IMR-90 (cell line): Measurements from ENCODE around the gene ERMARD. TPM values are rescaled to one million over a fixed set of nuclear protein-coding genes. Genes with fewer than 3 reads are reported as not detected.

Source experiments
- ATAC-seq: fragments of 200-7000 bp; cut with Tn5 transposase; 2 replicates; pipeline ENCODE4 v1.9.1; 2020; ENCODE audit warnings: low read depth, mild to moderate bottlenecking, moderate library complexity
- BruUV-seq: library from RNA; stranded (reverse); fragments of 400-500 nt; replicated peaks from 2 replicates; lab custom pipeline; 2021; lab: Mats Ljungman, UMichigan
- CTCF ChIA-PET: fragments of 300-600 bp; formaldehyde crosslinking; extraction: SDS; loops from one replicate; lab custom pipeline; 2021; ENCODE audit warnings: antibody characterized with exemption; lab: Yijun Ruan, JAX
- POLR2A ChIA-PET: fragments of 300-600 bp; sonication (Branson Sonifier 250); formaldehyde crosslinking; loops from one replicate; lab custom pipeline; 2022; ENCODE audit warnings: antibody characterized with exemption; ENCODE audit not compliant: unreplicated experiment; lab: Charles Lee
- DNase-seq: peaks from one replicate; pipeline ENCODE4 v3.0.0; 2013
- H2AFZ ChIP-seq: replicated peaks from 2 replicates; pipeline ENCODE3; 2013; ENCODE audit warnings: low read length, mild to moderate bottlenecking; ENCODE audit not compliant: poor library complexity
- H2AK5ac ChIP-seq: 2 replicates; pipeline ENCODE4 v1.6.1; 2013; ENCODE audit warnings: low read depth, low read length, inconsistent platforms
- H2AK9ac ChIP-seq: replicated peaks from 2 replicates; pipeline ENCODE3; 2013; ENCODE audit warnings: mild to moderate bottlenecking, low read depth, low read length, moderate library complexity; ENCODE audit not compliant: poor library complexity
- H2BK120ac ChIP-seq: 2 replicates; pipeline ENCODE4 v1.6.1; 2013; ENCODE audit warnings: low read depth, low read length, inconsistent platforms
- H2BK15ac ChIP-seq: 3 replicates; pipeline ENCODE4 v1.6.1; 2013; ENCODE audit warnings: low read depth, low read length, inconsistent platforms
- H2BK20ac ChIP-seq: 2 replicates; pipeline ENCODE4 v1.6.1; 2013; ENCODE audit warnings: low read depth, mild to moderate bottlenecking, inconsistent platforms, low read length, moderate library complexity
- H2BK5ac ChIP-seq: 2 replicates; pipeline ENCODE4 v1.6.1; 2013; ENCODE audit warnings: mild to moderate bottlenecking, low read depth, low read length, inconsistent platforms; ENCODE audit not compliant: poor library complexity, severe bottlenecking
- H3K14ac ChIP-seq: replicated peaks from 2 replicates; pipeline ENCODE4 v1.6.1; 2013; ENCODE audit warnings: low read depth, low read length, inconsistent platforms
- H3K18ac ChIP-seq: 2 replicates; pipeline ENCODE4 v1.6.1; 2013; ENCODE audit warnings: low read depth, low read length, control low read depth
- H3K23ac ChIP-seq: 2 replicates; pipeline ENCODE4 v1.6.1; 2013; ENCODE audit warnings: low read depth, low read length, inconsistent platforms
- H3K27ac ChIP-seq: 2 replicates; pipeline ENCODE4 v1.5.1; 2013; ENCODE audit warnings: mild to moderate bottlenecking, control low read depth, low read length; ENCODE audit not compliant: insufficient read depth
- H3K27me3 ChIP-seq: 2 replicates; pipeline ENCODE4 v1.6.1; 2013; ENCODE audit warnings: low read length; ENCODE audit not compliant: control insufficient read depth, insufficient read depth
- H3K36me3 ChIP-seq: 2 replicates; pipeline ENCODE4 v1.6.1; 2013; ENCODE audit warnings: low read length, mixed read lengths; ENCODE audit not compliant: control insufficient read depth, insufficient read depth
- H3K4ac ChIP-seq: 2 replicates; pipeline ENCODE4 v1.6.1; 2013; ENCODE audit warnings: low read depth, low read length, inconsistent platforms
- H3K4me1 ChIP-seq: 2 replicates; pipeline ENCODE4 v1.6.1; 2013; ENCODE audit warnings: low read length, mixed read lengths; ENCODE audit not compliant: control insufficient read depth, insufficient read depth
- H3K4me2 ChIP-seq: 2 replicates; pipeline ENCODE4 v1.6.1; 2013; ENCODE audit warnings: low read depth, mild to moderate bottlenecking, control low read depth, low read length, moderate library complexity
- H3K4me3 ChIP-seq: 2 replicates; pipeline ENCODE4 v1.5.1; 2013; ENCODE audit warnings: low read depth, mild to moderate bottlenecking, control low read depth, low read length, moderate library complexity; ENCODE audit not compliant: insufficient read depth
- H3K56ac ChIP-seq: 2 replicates; pipeline ENCODE4 v1.6.1; 2013; ENCODE audit warnings: low read length, inconsistent platforms; ENCODE audit not compliant: insufficient read depth; ENCODE audit errors: extremely low read depth
- H3K79me1 ChIP-seq, 2 experiments: 2 replicates each; pipeline ENCODE4 v1.6.1; 2013; ENCODE audit warnings: low read length in 2 of 2, inconsistent platforms in 1 of 2, low read depth in 1 of 2
- H3K9ac ChIP-seq: 2 replicates; pipeline ENCODE4 v1.6.1; 2013; ENCODE audit warnings: low read depth, low read length, control low read depth
- H3K9me1 ChIP-seq: 2 replicates; pipeline ENCODE4 v1.6.1; 2013; ENCODE audit warnings: low read length, inconsistent platforms; ENCODE audit not compliant: insufficient read depth
- H3K9me3 ChIP-seq: 2 replicates; pipeline ENCODE4 v1.6.1; 2013; ENCODE audit warnings: low read length; ENCODE audit not compliant: control insufficient read depth, insufficient read depth
- H4K20me1 ChIP-seq: 2 replicates; pipeline ENCODE4 v1.6.1; 2013; ENCODE audit warnings: low read length, inconsistent platforms; ENCODE audit not compliant: insufficient read depth
- H4K5ac ChIP-seq: 2 replicates; pipeline ENCODE4 v1.6.1; 2013; ENCODE audit warnings: mild to moderate bottlenecking, low read depth, low read length, control low read depth
- H4K8ac ChIP-seq, 2 experiments: 2 replicates each; pipeline ENCODE4 v1.6.1; 2013; ENCODE audit warnings: low read depth in 2 of 2, low read length in 2 of 2, control low read depth in 1 of 2, inconsistent platforms in 1 of 2
- H4K91ac ChIP-seq: 2 replicates; pipeline ENCODE4 v1.6.1; 2013; ENCODE audit warnings: low read depth, low read length, inconsistent platforms; ENCODE audit not compliant: insufficient read depth
- BHLHE40 ChIP-seq: fragments of 150-350 bp; IDR thresholded peaks from 2 replicates; pipeline ENCODE4 v1.6.1; 2016; ENCODE audit warnings: mild to moderate bottlenecking, low read depth, low read length
- CHD1 ChIP-seq: IDR thresholded peaks from 2 replicates; pipeline ENCODE4 v1.6.1; 2012; ENCODE audit warnings: low read depth, low read length, improper control_type of control experiment
- FOS ChIP-seq: fragments of 150-350 bp; IDR thresholded peaks from 2 replicates; pipeline ENCODE4 v1.6.1; 2016; ENCODE audit warnings: low read depth, low read length
- MAFK ChIP-seq: IDR thresholded peaks from 2 replicates; pipeline ENCODE4 v1.6.1; 2012; ENCODE audit warnings: low read depth, low read length, improper control_type of control experiment
- MAZ ChIP-seq: IDR thresholded peaks from 2 replicates; pipeline ENCODE4 v1.6.1; 2012; ENCODE audit warnings: low read depth, mild to moderate bottlenecking, low read length, improper control_type of control experiment, moderate library complexity, borderline replicate concordance
- NFE2L2 ChIP-seq: fragments of 150-350 bp; IDR thresholded peaks from 2 replicates; pipeline ENCODE4 v1.6.1; 2016; ENCODE audit warnings: low read depth, mild to moderate bottlenecking, low read length
- POLR2A ChIP-seq: IDR thresholded peaks from 2 replicates; pipeline ENCODE4 v1.6.1; 2012; ENCODE audit warnings: mild to moderate bottlenecking, low read depth, low read length
- RAD21 ChIP-seq: IDR thresholded peaks from 2 replicates; pipeline ENCODE4 v1.6.1; 2012; ENCODE audit warnings: low read length, improper control_type of control experiment
- RCOR1 ChIP-seq: IDR thresholded peaks from 2 replicates; pipeline ENCODE4 v1.6.1; 2012; ENCODE audit warnings: mild to moderate bottlenecking, low read length, improper control_type of control experiment; ENCODE audit not compliant: insufficient replicate concordance
- RFX5 ChIP-seq: IDR thresholded peaks from 2 replicates; pipeline ENCODE4 v1.8.0; 2012; ENCODE audit warnings: low read depth, mild to moderate bottlenecking, low read length, moderate library complexity
- WGBS, 2 experiments: methylation state at CpG; one replicate each; pipeline versions ENCODE4 v1.1.5 to v1.1.7; 2013; ENCODE audit warnings: missing lambda C conversion rate in 2 of 2; ENCODE audit not compliant: insufficient read length in 1 of 2; ENCODE audit errors: extremely low coverage in 2 of 2; 5-methylcytosine and 5-hydroxymethylcytosine counted together
- dilution Hi-C: fragments of 300-500 bp; cut with HindIII; formaldehyde crosslinking; loops from one replicate; pipeline ENCODE4 v1.14.3; 2018; ENCODE audit warnings: low sequenced_read_pairs; ENCODE audit not compliant: unreplicated experiment
- in situ Hi-C: fragments of 300-500 bp; cut with MboI; formaldehyde crosslinking; loops from 3 replicates; pipeline ENCODE4 v1.14.3; 2019; ENCODE audit warnings: low sequenced_read_pairs, inconsistent platforms, mixed read lengths
- intact Hi-C: fragments of 100-400 bp; cut with micrococcal nuclease; formaldehyde crosslinking; loops from 2 replicates; pipeline ENCODE4 v1.10.0; 2022
- polyA plus RNA-seq, 3 experiments: library from polyadenylated mRNA; depleted of rRNA; stranded (reverse); fragments of >200 nt; gene quantifications; 2 replicates each; pipeline ENCODE4 v1.2.3, GENCODE V29; 2012; ENCODE audit warnings: low replicate concordance in 1 of 3
- total RNA-seq: library from RNA; depleted of rRNA; stranded (reverse); fragments of >200 nt; gene quantifications from 2 replicates; pipeline ENCODE4 v1.2.3, GENCODE V29; 2012
- TF ChIP-seq, protein P1 (sequence below): conservative IDR thresholded peaks from 2 replicates; pipeline ENCODE4 v1.5.1; 2012; ENCODE audit warnings: mild to moderate bottlenecking, low read depth, low read length, improper control_type of control experiment
- TF ChIP-seq, protein P2 (sequence below): fragments of 150-350 bp; IDR thresholded peaks from 2 replicates; pipeline ENCODE4 v1.6.1; 2017; ENCODE audit warnings: mild to moderate bottlenecking, antibody characterized with exemption, low read length, low read depth
- TF ChIP-seq, protein P3 (sequence below): fragments of 150-350 bp; IDR thresholded peaks from 2 replicates; pipeline ENCODE4 v1.6.1; 2016; ENCODE audit warnings: low read depth, mild to moderate bottlenecking, low read length, moderate library complexity, borderline replicate concordance

ERMARD gene
- total and polyA plus RNA-seq, 2 of the 4 experiments (the other 2 are of a cell fraction) = 15.1 to 25.4 TPM

DNA sequence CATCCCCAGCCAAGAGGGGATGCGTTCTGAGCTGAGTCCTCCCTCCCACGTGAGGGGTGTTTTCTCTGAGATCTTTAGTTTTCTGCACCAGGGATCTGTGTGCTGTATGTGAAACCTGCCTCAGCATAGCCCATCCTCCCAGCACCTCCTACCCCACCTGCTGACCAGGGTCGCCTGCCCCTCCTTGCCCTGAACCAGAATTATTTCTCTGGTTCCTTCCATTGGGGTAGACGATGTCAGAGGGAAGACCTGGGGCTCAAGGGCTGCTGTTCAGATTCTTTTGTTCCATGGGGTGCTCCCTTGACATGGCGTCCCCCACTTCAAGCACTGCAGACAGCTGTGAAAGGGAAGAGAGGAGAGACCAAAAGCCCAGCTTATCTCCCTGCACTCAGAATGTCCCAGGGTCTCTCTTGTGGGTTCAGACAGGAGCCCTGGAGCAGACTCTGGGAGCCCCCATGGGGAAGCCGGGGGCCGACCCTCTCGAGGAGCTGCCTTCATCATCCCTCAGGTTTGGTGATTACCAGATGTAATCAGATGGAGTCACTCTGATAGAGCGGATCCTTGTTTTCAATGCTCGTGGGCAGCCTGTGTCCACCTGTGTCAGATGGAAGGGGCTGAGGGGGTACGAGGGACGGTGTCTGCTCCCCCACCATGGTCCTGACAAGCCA lies 74.3 kb downstream of the ERMARD start:
- H3K4me2 ChIP-seq = no peak overlapping the region
- no peak overlapping the region for H2AK5ac ChIP-seq
- H3K14ac ChIP-seq = no peak overlapping the region
- in situ Hi-C loops (no loop called here), intact Hi-C loops (no loop called here), dilution Hi-C loops (no loop called here)
- H4K91ac ChIP-seq = no peak overlapping the region
- TF ChIP-seq NFE2L2 = no peak
- TF ChIP-seq, protein P1, sequence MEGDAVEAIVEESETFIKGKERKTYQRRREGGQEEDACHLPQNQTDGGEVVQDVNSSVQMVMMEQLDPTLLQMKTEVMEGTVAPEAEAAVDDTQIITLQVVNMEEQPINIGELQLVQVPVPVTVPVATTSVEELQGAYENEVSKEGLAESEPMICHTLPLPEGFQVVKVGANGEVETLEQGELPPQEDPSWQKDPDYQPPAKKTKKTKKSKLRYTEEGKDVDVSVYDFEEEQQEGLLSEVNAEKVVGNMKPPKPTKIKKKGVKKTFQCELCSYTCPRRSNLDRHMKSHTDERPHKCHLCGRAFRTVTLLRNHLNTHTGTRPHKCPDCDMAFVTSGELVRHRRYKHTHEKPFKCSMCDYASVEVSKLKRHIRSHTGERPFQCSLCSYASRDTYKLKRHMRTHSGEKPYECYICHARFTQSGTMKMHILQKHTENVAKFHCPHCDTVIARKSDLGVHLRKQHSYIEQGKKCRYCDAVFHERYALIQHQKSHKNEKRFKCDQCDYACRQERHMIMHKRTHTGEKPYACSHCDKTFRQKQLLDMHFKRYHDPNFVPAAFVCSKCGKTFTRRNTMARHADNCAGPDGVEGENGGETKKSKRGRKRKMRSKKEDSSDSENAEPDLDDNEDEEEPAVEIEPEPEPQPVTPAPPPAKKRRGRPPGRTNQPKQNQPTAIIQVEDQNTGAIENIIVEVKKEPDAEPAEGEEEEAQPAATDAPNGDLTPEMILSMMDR = no peak
- no peak for TF ChIP-seq FOS
- TF ChIP-seq MAZ = no peak
- no peak for TF ChIP-seq BHLHE40
- TF ChIP-seq RAD21 = no peak
- no peak for TF ChIP-seq MAFK
- TF ChIP-seq, protein P2, sequence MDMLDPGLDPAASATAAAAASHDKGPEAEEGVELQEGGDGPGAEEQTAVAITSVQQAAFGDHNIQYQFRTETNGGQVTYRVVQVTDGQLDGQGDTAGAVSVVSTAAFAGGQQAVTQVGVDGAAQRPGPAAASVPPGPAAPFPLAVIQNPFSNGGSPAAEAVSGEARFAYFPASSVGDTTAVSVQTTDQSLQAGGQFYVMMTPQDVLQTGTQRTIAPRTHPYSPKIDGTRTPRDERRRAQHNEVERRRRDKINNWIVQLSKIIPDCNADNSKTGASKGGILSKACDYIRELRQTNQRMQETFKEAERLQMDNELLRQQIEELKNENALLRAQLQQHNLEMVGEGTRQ = no peak
- no peak for TF ChIP-seq RFX5
- TF ChIP-seq, protein P3, sequence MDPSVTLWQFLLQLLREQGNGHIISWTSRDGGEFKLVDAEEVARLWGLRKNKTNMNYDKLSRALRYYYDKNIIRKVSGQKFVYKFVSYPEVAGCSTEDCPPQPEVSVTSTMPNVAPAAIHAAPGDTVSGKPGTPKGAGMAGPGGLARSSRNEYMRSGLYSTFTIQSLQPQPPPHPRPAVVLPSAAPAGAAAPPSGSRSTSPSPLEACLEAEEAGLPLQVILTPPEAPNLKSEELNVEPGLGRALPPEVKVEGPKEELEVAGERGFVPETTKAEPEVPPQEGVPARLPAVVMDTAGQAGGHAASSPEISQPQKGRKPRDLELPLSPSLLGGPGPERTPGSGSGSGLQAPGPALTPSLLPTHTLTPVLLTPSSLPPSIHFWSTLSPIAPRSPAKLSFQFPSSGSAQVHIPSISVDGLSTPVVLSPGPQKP = no peak
- no peak for TF ChIP-seq CHD1
- TF ChIP-seq RCOR1 = no peak
- no peak for TF ChIP-seq POLR2A
- no peaks in the 10 kb centered on the region for H3K36me3 ChIP-seq
- no peak overlapping the region for H4K8ac ChIP-seq
- H3K4me3 ChIP-seq = no peak overlapping the region
- no peaks in the 10 kb centered on the region; the same call in 1 of the 2 replicates for H3K9me3 ChIP-seq
- no peak overlapping the region for H3K9ac ChIP-seq
- no TSS peak for BruUV-seq
- CTCF ChIA-PET = interaction anchor here (2.0 kb wide), 1 partner anchor 691 kb away, joined by 4 read pairs; no protein-coding TSS in a partner anchor
- no peaks in the 10 kb centered on the region for H3K4me1 ChIP-seq
- no peak overlapping the region for H2BK20ac ChIP-seq
- DNase-seq (no peak), ATAC-seq (no peak)
- no peak overlapping the region for H3K27ac ChIP-seq
- H3K9me1 ChIP-seq = no peaks in the 10 kb centered on the region
- no peak overlapping the region for H4K5ac ChIP-seq
- H2BK120ac ChIP-seq = no peak overlapping the region
- H2AFZ ChIP-seq = no peak overlapping the region
- H2AK9ac ChIP-seq = no peak overlapping the region
- H3K23ac ChIP-seq = no peak overlapping the region
- WGBS, 2 experiments = no CpG with 5 or more reads among the region's 12 CpGs
- no peak overlapping the region for H2BK5ac ChIP-seq
- no peak overlapping the region for H3K18ac ChIP-seq
- H3K79me1 ChIP-seq = no peaks in the 10 kb centered on the region
- no peak overlapping the region for H3K56ac ChIP-seq
- H4K20me1 ChIP-seq = no peaks in the 10 kb centered on the region
- no peak overlapping the region for H3K4ac ChIP-seq
- H2BK15ac ChIP-seq = no peak overlapping the region
- H3K27me3 ChIP-seq = peaks cover 4% of the 10 kb centered on the region; the same call in 1 of the 2 replicates
- POLR2A ChIA-PET = no interaction called here
